Measurements from ENCODE around the gene MCTP1. TPM values are rescaled to one million over a fixed set of nuclear protein-coding genes. Genes with fewer than 3 reads are reported as not detected.

Gene MCTP1
- total and polyA plus RNA-seq, 2 of the 8 experiments (the other 6 are each of a cell fraction or from before 2014, with no cell fraction given): 0.56 to 3.4 TPM

GRCh38 chr5:95063492-95063891 is 221.4 kb downstream of the MCTP1 start:
- H4K20me1 ChIP-seq (replicated peaks in 1 of 2; ENCODE audit: control insufficient read depth in 1 of 2, insufficient read depth in 2 of 2, low read length in 2 of 2): no peaks in the 10 kb centered on the region
- H2BK5ac ChIP-seq (ENCODE audit: low read depth, low read length): no peak overlapping the region
- no peak overlapping the region for H3K18ac ChIP-seq (ENCODE audit: extremely low read depth, low read length)
- no peak for DNase-seq (ENCODE audit: low read depth in 1 of 2, low spot score in 2 of 2)
- no peaks in the 10 kb centered on the region for H3K27me3 ChIP-seq (replicated peaks in 1 of 4; ENCODE audit: control insufficient read depth in 3 of 4, extremely low read depth in 1 of 4, insufficient read depth in 3 of 4, low read length in 3 of 4)
- no peak overlapping the region for H2AK5ac ChIP-seq (ENCODE audit: low read depth, low read length)
- no peak overlapping the region for H2AFZ ChIP-seq (ENCODE audit: low read length)
- no peak overlapping the region for H4K5ac ChIP-seq (ENCODE audit: insufficient read length, low read depth, low read length)
- no peak overlapping the region for H3K56ac ChIP-seq (replicated peaks; ENCODE audit: insufficient read length, low read depth, low read length)
- FAIRE-seq: no peak
- no peak overlapping the region for H2BK120ac ChIP-seq (replicated peaks; ENCODE audit: low read depth, low read length)
- no peaks in the 10 kb centered on the region for H3K4me1 ChIP-seq (replicated peaks in 1 of 4; ENCODE audit: control insufficient read depth in 3 of 4, insufficient read depth in 4 of 4, low read length in 3 of 4)
- H3K36me3 ChIP-seq (ENCODE audit: control insufficient read depth in 2 of 4, insufficient read depth in 4 of 4, low read length in 3 of 4): no peaks in the 10 kb centered on the region
- no peak overlapping the region for H3K4me2 ChIP-seq (ENCODE audit: insufficient read depth in 1 of 2, low read depth in 2 of 2, low read length in 2 of 2)
- H3K4me3 ChIP-seq (ENCODE audit: extremely low read depth in 1 of 4, insufficient read depth in 2 of 4, low read depth in 3 of 4, low read length in 4 of 4): no peak overlapping the region
- no peak overlapping the region for H3K27ac ChIP-seq (ENCODE audit: low read depth, low read length)
- no peak overlapping the region for H2BK20ac ChIP-seq (ENCODE audit: low read length)
- H2BK15ac ChIP-seq (ENCODE audit: low read length): no peak overlapping the region
- no peaks in the 10 kb centered on the region for H3K79me2 ChIP-seq (ENCODE audit: control insufficient read depth in 1 of 2, insufficient read depth in 2 of 2, low read length in 2 of 2)
- no peak overlapping the region for H2BK12ac ChIP-seq (ENCODE audit: low read depth, low read length)
- 100% methylated on average over 2 of the region's 2 CpGs; no CpG with 5 or more reads in 1 of the 2 experiments for WGBS, 2 experiments (ENCODE audit: extremely low coverage in 1 of 2, insufficient coverage in 1 of 2, insufficient read length in 1 of 2, insufficient replicate concordance in 2 of 2, low coverage in 1 of 2, low lambda C conversion rate in 2 of 2, missing lambda C conversion rate in 1 of 2)
- ChIA-PET CTCF (ENCODE audit: partially characterized antibody) (interaction anchor here (1.1 to 3.2 kb wide), 4 partner anchors 9 to 95 kb away, joined by 3 to 16 read pairs (median 4); no protein-coding TSS in a partner anchor), POLR2A (ENCODE audit: partially characterized antibody) (no interaction called here)
- no peak overlapping the region for H3K9ac ChIP-seq (replicated peaks in 1 of 4; ENCODE audit: extremely low read depth in 1 of 4, low read depth in 3 of 4, low read length in 3 of 4)
- TF ChIP-seq, protein P1, sequence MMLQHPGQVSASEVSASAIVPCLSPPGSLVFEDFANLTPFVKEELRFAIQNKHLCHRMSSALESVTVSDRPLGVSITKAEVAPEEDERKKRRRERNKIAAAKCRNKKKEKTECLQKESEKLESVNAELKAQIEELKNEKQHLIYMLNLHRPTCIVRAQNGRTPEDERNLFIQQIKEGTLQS (IDR thresholded peaks at IDR 0.05; ENCODE audit: insufficient read depth, low read depth, low read length): no peak
- TF ChIP-seq ZNF274 (IDR thresholded peaks at IDR 0.05; ENCODE audit: borderline replicate concordance, extremely low read depth, low read length): no peak
- no peak for TF ChIP-seq BACH1 (IDR thresholded peaks at IDR 0.05; ENCODE audit: low read length)
- TF ChIP-seq ATF2 (IDR thresholded peaks at IDR 0.05; ENCODE audit: low read length): no peak
- no peak for TF ChIP-seq TBP (IDR thresholded peaks at IDR 0.05; ENCODE audit: low read depth, low read length)
- TF ChIP-seq TAF7 (optimal IDR thresholded peaks at IDR 0.05; ENCODE audit: borderline replicate concordance, low read depth, low read length): no peak
- TF ChIP-seq MAFK (IDR thresholded peaks at IDR 0.05; ENCODE audit: low read depth, low read length): no peak
- TF ChIP-seq CHD1 (IDR thresholded peaks at IDR 0.05; ENCODE audit: low read depth, low read length): no peak
- TF ChIP-seq YY1 (IDR thresholded peaks at IDR 0.05; ENCODE audit: low read depth, low read length): no peak
- no peak for TF ChIP-seq BCL11A (IDR thresholded peaks at IDR 0.05; ENCODE audit: low read depth in 2 of 2, low read length in 2 of 2)
- no peak for TF ChIP-seq FOSL1 (IDR thresholded peaks at IDR 0.05; ENCODE audit: insufficient read depth, low read depth, low read length)
- no peaks in the 10 kb centered on the region for H3K79me1 ChIP-seq (ENCODE audit: low read depth, low read length)
- H3K9me3 ChIP-seq (ENCODE audit: insufficient read depth in 2 of 2, low read depth in 1 of 2, low read length in 1 of 2): no peaks in the 10 kb centered on the region
- no peaks in the 10 kb centered on the region for H3K23me2 ChIP-seq (ENCODE audit: low read depth, low read length)
- no peak overlapping the region for H4K8ac ChIP-seq (ENCODE audit: extremely low read depth, insufficient read depth, low read length)
- no peak overlapping the region for H3K14ac ChIP-seq (ENCODE audit: insufficient read length)
- H3K4ac ChIP-seq (replicated peaks; ENCODE audit: insufficient read length, low read depth, low read length): no peak overlapping the region
- no peak overlapping the region for H3K23ac ChIP-seq (ENCODE audit: insufficient read length)
- H4K91ac ChIP-seq (replicated peaks; ENCODE audit: insufficient read length, low read length): no peak overlapping the region

All from H1 (cell line).